Large intestine (tissue), 3 donors: Measurements from ENCODE around the gene MTHFS. TPM values are rescaled to one million over a fixed set of nuclear protein-coding genes. Genes with fewer than 3 reads are reported as not detected.

Experiments
- DNase-seq, 2 donors: peaks; one replicate each; pipeline versions ENCODE4 v3.0.0 to v3.0.0-alpha.2; 2013
- H3K27ac ChIP-seq: one replicate; pipeline ENCODE4 v1.5.1; 2013; ENCODE audit warnings: low read length
- H3K27me3 ChIP-seq: 2 replicates; pipeline ENCODE4 v1.6.1; 2013; ENCODE audit warnings: low read length; ENCODE audit not compliant: control insufficient read depth, insufficient read depth
- H3K36me3 ChIP-seq: 2 replicates; pipeline ENCODE4 v1.6.1; 2013; ENCODE audit warnings: low read length; ENCODE audit not compliant: control insufficient read depth, insufficient read depth
- H3K4me1 ChIP-seq: one replicate; pipeline ENCODE4 v1.6.1; 2013; ENCODE audit warnings: low read length; ENCODE audit not compliant: control insufficient read depth, insufficient read depth
- H3K4me3 ChIP-seq: one replicate; pipeline ENCODE4 v1.5.1; 2013; ENCODE audit warnings: low read length
- H3K9me3 ChIP-seq: one replicate; pipeline ENCODE4 v1.6.1; 2013; ENCODE audit warnings: mild to moderate bottlenecking, low read depth, low read length, moderate library complexity; ENCODE audit not compliant: control insufficient read depth
- WGBS: methylation state at CpG from one replicate; pipeline ENCODE4 v1.1.5; 2013; ENCODE audit warnings: low lambda C conversion rate; ENCODE audit not compliant: insufficient coverage; 5-methylcytosine and 5-hydroxymethylcytosine counted together
- polyA plus RNA-seq: library from polyadenylated mRNA; unstranded; fragments of 120-200 nt; gene quantifications from one replicate; pipeline ENCODE4 v1.2.1, GENCODE V29; 2013

MTHFS gene
- polyA plus RNA-seq, 1 donor: 98.4 TPM

DNA sequence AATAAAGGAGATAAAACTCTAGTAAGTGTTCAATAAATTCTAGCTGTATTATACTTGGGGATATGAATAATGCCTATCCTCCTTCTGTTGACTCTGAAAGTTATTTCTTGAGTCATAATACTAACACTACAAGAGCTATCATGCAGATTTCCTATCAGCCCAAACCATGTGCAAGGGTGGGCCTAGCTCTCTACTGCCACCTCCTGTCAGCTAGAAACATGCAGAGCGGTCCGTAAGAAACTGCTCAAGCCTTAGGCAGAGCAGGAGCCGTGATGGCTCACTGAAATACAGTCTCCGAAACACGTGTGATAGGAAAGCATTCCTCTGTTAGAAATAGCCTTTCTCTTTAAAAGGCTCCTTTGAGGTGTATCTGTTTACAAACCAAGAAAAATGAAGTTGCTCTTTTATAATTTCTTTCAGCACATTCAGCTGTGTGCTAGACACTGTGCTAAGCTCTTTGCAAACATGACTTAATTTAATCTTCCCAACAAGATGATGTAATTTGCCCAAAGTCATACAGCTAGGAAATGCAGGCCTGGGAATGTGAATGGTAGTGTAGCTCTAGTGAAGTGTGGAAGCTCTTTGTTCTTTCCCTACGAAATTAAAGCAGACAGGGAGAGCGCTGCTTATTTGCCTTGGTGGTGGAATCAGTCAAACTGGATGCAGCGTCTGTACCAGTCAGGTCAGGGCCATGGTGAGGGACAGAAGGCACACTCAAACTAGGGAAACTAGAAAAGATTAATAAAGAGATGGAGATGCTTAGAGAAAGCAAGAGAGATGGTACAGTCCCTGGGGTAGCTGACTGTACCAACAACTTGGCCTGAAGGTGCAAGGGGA lies 43.1 kb downstream of the MTHFS start:
- no peaks in the 10 kb centered on the region for H3K9me3 ChIP-seq
- H3K27ac ChIP-seq: no peak overlapping the region
- peak; percentile 69 to 72 for DNase-seq
- peaks cover 23% of the 10 kb centered on the region for H3K36me3 ChIP-seq
- 100% methylated on average over 1 of the region's 8 CpGs for WGBS
- no peaks in the 10 kb centered on the region for H3K4me1 ChIP-seq
- H3K4me3 ChIP-seq: no peak overlapping the region
- H3K27me3 ChIP-seq: no peaks in the 10 kb centered on the region

- WGBS: 100% methylated on average over 1 of the region's 3 CpGs
- H3K4me3 ChIP-seq: no peak overlapping the region
- no peaks in the 10 kb centered on the region for H3K4me1 ChIP-seq
- no peaks in the 10 kb centered on the region for H3K9me3 ChIP-seq
- H3K27me3 ChIP-seq: no peaks in the 10 kb centered on the region
- peaks cover 46% of the 10 kb centered on the region for H3K36me3 ChIP-seq
- DNase-seq: no peak
- H3K27ac ChIP-seq: no peak overlapping the region
These were observed 47.0 kb downstream of the MTHFS start for GRCh38 chr15:79849789-79850188.

DNA sequence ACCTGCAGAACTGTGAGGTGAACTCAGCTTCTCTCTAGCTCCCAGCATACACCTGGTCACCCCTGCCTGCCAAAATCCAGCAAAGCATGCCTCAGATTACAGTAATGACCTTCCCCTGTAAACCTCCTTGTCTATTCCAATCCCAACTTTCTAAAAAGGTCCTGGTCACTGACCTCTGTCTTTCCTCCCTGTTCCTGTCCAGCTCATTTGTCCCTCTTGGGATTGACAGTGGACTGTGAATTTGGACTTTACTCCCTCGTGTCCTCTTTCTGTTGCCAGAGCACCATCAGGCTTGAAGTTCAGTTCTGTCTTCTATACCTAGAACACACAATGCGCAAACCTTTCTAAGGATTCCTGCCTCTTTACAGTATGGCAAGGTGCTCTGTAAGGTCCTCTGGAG lies 50.3 kb downstream of the MTHFS start:
- no CpG with 5 or more reads among the region's 2 CpGs for WGBS
- Histone ChIP-seq H3K36me3 (peaks cover 59% of the 10 kb centered on the region), H3K27ac (no peak overlapping the region), H3K4me1 (no peaks in the 10 kb centered on the region), H3K27me3 (no peaks in the 10 kb centered on the region), H3K4me3 (no peak overlapping the region), H3K9me3 (no peaks in the 10 kb centered on the region)
- no peak for DNase-seq

DNA sequence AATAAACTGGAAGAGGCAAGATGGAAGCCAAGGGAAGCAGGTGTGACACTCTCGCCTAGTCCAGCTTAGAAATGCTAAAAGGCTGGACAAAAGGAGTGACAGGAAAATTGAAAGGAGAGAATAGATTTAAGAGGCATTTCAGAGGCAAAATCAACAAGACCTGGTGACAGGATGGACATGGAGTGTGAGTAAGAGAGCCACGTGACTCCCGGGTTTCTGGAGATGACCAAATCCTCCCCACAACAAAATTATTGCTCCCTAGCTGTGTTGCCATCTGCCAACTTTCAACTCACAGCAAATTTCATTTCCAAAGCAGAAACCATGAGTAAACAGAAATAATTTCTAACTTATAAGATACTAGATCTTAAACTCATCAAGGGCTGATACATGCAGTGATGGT lies 52.6 kb downstream of the MTHFS start:
- no peak overlapping the region for H3K4me3 ChIP-seq
- WGBS: 100% methylated on average over 1 of the region's 3 CpGs
- H3K27ac ChIP-seq: no peak overlapping the region
- no peaks in the 10 kb centered on the region for H3K9me3 ChIP-seq
- no peak for DNase-seq
- no peaks in the 10 kb centered on the region for H3K27me3 ChIP-seq
- no peaks in the 10 kb centered on the region for H3K4me1 ChIP-seq
- peaks cover 48% of the 10 kb centered on the region for H3K36me3 ChIP-seq

GRCh38 chr15:79837846-79838245 lies 59.0 kb downstream of the MTHFS start:
- no peaks in the 10 kb centered on the region for H3K9me3 ChIP-seq
- peaks cover 30% of the 10 kb centered on the region for H3K36me3 ChIP-seq
- no peak overlapping the region for H3K4me3 ChIP-seq
- no peak overlapping the region for H3K27ac ChIP-seq
- H3K4me1 ChIP-seq: peaks cover 3% of the 10 kb centered on the region
- DNase-seq: no peak
- no peaks in the 10 kb centered on the region for H3K27me3 ChIP-seq

GRCh38 chr15:79834495-79834894 lies 62.3 kb downstream of the MTHFS start:
- no peaks in the 10 kb centered on the region for H3K9me3 ChIP-seq
- no peak overlapping the region for H3K27ac ChIP-seq
- H3K27me3 ChIP-seq: no peaks in the 10 kb centered on the region
- DNase-seq: peak; percentile 35 to 60
- H3K4me1 ChIP-seq: peaks cover 3% of the 10 kb centered on the region
- WGBS: no CpG with 5 or more reads among the region's 4 CpGs
- H3K4me3 ChIP-seq: no peak overlapping the region
- peaks cover 28% of the 10 kb centered on the region for H3K36me3 ChIP-seq

GRCh38 chr15:79832367-79833120 lies 64.3 kb downstream of the MTHFS start:
- H3K4me3 ChIP-seq: no peak overlapping the region
- no CpG with 5 or more reads among the region's 1 CpG for WGBS
- no peaks in the 10 kb centered on the region for H3K9me3 ChIP-seq
- peaks cover 3% of the 10 kb centered on the region for H3K4me1 ChIP-seq
- peaks cover 16% of the 10 kb centered on the region for H3K36me3 ChIP-seq
- no peak overlapping the region for H3K27ac ChIP-seq
- DNase-seq: no peak
- no peaks in the 10 kb centered on the region for H3K27me3 ChIP-seq

DNA sequence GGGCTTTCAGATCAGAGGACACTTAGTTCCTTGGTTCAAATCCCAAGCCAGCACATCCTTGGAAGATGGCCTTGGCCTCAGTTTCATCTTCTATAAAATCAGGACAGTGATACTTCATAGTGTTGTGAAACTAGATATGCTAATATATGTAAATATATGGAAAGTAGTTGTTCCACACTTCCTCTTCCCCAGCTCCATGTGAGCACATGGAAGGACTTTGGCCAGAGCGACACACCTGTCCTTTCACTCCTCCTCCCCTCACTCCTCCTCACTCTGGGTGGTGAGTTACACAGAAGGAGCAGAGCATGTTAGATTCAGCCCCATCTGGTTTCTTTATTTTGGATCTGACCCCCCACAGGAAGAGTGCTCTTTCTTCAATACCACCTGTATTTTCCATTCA lies 65.2 kb downstream of the MTHFS start:
- Histone ChIP-seq H3K9me3 (no peaks in the 10 kb centered on the region), H3K36me3 (peaks cover 16% of the 10 kb centered on the region), H3K27ac (no peak overlapping the region), H3K27me3 (no peaks in the 10 kb centered on the region), H3K4me3 (no peak overlapping the region), H3K4me1 (peaks cover 3% of the 10 kb centered on the region)
- DNase-seq: peak in 1 of 2 donors; percentile 58
- WGBS: no CpG with 5 or more reads among the region's 1 CpG

DNA sequence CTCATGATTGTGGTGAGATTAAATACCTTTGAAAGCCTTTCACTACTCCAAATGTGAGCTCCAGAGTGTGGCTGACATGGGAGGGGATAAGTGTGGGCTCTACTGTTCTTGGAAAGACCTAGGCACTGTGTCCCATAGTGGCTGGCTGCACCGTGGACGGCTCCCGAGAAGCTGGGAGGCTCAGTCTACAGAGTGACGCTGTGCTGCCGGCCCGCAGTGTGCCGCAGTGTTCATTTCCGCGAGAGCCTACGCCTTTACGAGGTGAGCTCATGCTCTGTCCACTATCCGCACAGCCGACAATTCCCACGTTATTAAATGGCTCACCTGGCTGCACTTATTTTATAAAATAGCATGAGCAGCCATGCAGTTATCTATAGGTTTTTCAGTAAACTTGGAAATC lies 66.9 kb downstream of the MTHFS start:
- Histone ChIP-seq H3K4me3 (no peak overlapping the region), H3K4me1 (no peaks in the 10 kb centered on the region), H3K27me3 (no peaks in the 10 kb centered on the region), H3K9me3 (no peaks in the 10 kb centered on the region), H3K27ac (no peak overlapping the region), H3K36me3 (peaks cover 14% of the 10 kb centered on the region)
- DNase-seq: no peak
- WGBS: no CpG with 5 or more reads among the region's 14 CpGs

DNA sequence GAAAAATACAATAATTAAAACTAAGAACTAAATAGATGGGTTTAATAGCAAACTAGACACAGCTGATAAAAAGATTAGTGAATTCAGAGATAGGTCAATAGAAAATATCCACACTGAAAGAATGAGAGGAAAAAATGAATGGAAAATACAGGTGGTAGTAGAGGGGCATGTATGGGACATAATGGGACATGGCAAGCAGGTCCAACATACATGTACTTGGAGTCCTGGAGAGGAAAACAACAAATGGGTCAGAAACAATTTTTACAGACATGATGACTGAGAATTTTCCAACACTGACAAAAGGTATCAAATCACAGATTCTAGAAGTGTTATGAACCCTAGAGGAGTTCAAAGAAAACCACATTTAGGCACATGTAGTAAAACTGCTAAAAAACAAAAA lies 68.4 kb downstream of the MTHFS start:
- H3K4me3 ChIP-seq: no peak overlapping the region
- no peak overlapping the region for H3K27ac ChIP-seq
- H3K36me3 ChIP-seq: peaks cover 8% of the 10 kb centered on the region
- no peaks in the 10 kb centered on the region for H3K9me3 ChIP-seq
- no peak for DNase-seq
- H3K27me3 ChIP-seq: no peaks in the 10 kb centered on the region
- H3K4me1 ChIP-seq: no peaks in the 10 kb centered on the region
